ENCODE data around the gene STPG3. TPM values are rescaled to one million over a fixed set of nuclear protein-coding genes. Genes with fewer than 3 reads are reported as not detected.

STPG3 gene
- total RNA-seq, 1 donor from 2014 or later, result not detected

- Histone ChIP-seq H3K36me3 (no peaks in the 10 kb centered on the region), H3K27me3 (no peaks in the 10 kb centered on the region), H3K27ac (no peak overlapping the region), H3K4me3 (no peak overlapping the region), H3K4me1 (peaks cover 5 to 19% of the 10 kb centered on the region in 2 donors), H3K9me3 (no peaks in the 10 kb centered on the region)
- no peak for TF ChIP-seq CTCF (IDR thresholded peaks at IDR 0.05)
- DNase-seq (ENCODE audit: low spot score in 2 of 2), result no peak
- intact Hi-C loops (cut with DNase I), result loop anchor here (10.0 kb wide), 1 partner anchor 426 kb away; the partner anchor contains the start of genes CCDC183 and TMEM141
Measured at GRCh38 chr9:137220317-137221094, 30.6 kb upstream of the STPG3 start.

DNA sequence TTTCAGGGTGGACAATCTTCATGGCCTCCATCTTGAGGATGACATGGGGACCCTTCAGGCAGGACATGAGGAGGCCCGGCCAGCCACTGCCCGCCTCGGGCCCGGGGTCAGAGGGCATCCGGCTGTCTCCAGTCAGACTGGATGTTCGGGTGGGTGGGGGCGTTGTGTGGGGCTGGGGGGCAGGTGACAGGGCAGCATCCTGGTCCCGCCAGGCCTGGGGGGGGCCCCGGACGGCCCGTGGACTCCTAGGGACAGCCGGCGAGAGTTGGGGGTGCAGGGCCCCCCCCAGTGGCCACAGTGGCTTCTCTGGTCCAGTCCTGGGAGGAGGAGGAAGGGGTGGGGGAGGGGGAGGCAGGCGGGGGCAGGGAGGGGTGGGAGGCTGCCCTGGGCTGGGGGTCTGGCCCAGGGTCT is 30.0 kb upstream of the STPG3 start:
- intact Hi-C loops (cut with DNase I), result loop anchor here (10.0 kb wide), 1 partner anchor 426 kb away; the partner anchor contains the start of genes CCDC183 and TMEM141
- Histone ChIP-seq H3K27ac (no peak overlapping the region), H3K4me3 (peak overlapping the region; percentile 54 to 69)

GRCh38 chr9:137221506-137222111 is 29.5 kb upstream of the STPG3 start:
- intact Hi-C loops (cut with DNase I), result loop anchor here (10.0 kb wide), 1 partner anchor 427 kb away; the partner anchor contains the start of genes CCDC183 and TMEM141
- H3K4me1 ChIP-seq, result peaks cover 5 to 19% of the 10 kb centered on the region in 2 donors
- peak overlapping the region; percentile 54 to 69 for H3K4me3 ChIP-seq
- no peaks in the 10 kb centered on the region for H3K36me3 ChIP-seq
- no peaks in the 10 kb centered on the region for H3K27me3 ChIP-seq
- TF ChIP-seq CTCF (IDR thresholded peaks at IDR 0.05), result no peak
- H3K9me3 ChIP-seq, result no peaks in the 10 kb centered on the region
- no peak overlapping the region for H3K27ac ChIP-seq
- DNase-seq (ENCODE audit: low spot score in 2 of 2), result no peak

More for the DNA sequence above, 30.0 kb upstream of the STPG3 start:
- Histone ChIP-seq H3K27me3 (no peaks in the 10 kb centered on the region), H3K9me3 (no peaks in the 10 kb centered on the region), H3K36me3 (no peaks in the 10 kb centered on the region), H3K4me1 (peaks cover 5 to 19% of the 10 kb centered on the region in 2 donors)
- no peak for TF ChIP-seq CTCF (IDR thresholded peaks at IDR 0.05)
- no peak for DNase-seq (ENCODE audit: low spot score in 2 of 2)

- no peak for TF ChIP-seq CTCF (IDR thresholded peaks at IDR 0.05)
- intact Hi-C loops (cut with DNase I), result loop anchor here (1.0 to 10.0 kb wide), 5 partner anchors 18 to 428 kb away; partner anchors contain the start of genes ANAPC2, CCDC183, SSNA1 and TMEM141
- H3K27me3 ChIP-seq, result no peaks in the 10 kb centered on the region
Measured at GRCh38 chr9:137222190-137223077, 28.7 kb upstream of the STPG3 start, which contains the start of gene RNF208. Gene RNF208 (minus strand): TSS chr9:137222240. CDS start chr9:137221212, 1,028 bp downstream.

More at GRCh38 chr9:137222190-137223077, 28.7 kb upstream of the STPG3 start, which contains the start of gene RNF208:
- Histone ChIP-seq H3K36me3 (no peaks in the 10 kb centered on the region), H3K4me3 (peak within 1 kb of the TSS; percentile 75 to 89), H3K4me1 (peaks cover 5 to 19% of the 10 kb centered on the region in 2 donors), H3K9me3 (no peaks in the 10 kb centered on the region), H3K27ac (peak within 1 kb of the TSS; percentile 94 to 95)
- no peak for DNase-seq (ENCODE audit: low spot score in 2 of 2)

Measured in ascending aorta (tissue), 2 donors.